AML-193 (cell line): Measurements from ENCODE around the gene TOR4A.
"Not testable (repeated sequence)": the region's sequence is repeated elsewhere in the genome, so short reads cannot be mapped to it uniquely, and the experiment has no call there.

ENCODE experiments used
- DNase-seq, 2 experiments: peaks; one replicate each; lab custom pipeline; 2025; lab: John Stamatoyannopoulos, UW

TOR4A gene

DNA sequence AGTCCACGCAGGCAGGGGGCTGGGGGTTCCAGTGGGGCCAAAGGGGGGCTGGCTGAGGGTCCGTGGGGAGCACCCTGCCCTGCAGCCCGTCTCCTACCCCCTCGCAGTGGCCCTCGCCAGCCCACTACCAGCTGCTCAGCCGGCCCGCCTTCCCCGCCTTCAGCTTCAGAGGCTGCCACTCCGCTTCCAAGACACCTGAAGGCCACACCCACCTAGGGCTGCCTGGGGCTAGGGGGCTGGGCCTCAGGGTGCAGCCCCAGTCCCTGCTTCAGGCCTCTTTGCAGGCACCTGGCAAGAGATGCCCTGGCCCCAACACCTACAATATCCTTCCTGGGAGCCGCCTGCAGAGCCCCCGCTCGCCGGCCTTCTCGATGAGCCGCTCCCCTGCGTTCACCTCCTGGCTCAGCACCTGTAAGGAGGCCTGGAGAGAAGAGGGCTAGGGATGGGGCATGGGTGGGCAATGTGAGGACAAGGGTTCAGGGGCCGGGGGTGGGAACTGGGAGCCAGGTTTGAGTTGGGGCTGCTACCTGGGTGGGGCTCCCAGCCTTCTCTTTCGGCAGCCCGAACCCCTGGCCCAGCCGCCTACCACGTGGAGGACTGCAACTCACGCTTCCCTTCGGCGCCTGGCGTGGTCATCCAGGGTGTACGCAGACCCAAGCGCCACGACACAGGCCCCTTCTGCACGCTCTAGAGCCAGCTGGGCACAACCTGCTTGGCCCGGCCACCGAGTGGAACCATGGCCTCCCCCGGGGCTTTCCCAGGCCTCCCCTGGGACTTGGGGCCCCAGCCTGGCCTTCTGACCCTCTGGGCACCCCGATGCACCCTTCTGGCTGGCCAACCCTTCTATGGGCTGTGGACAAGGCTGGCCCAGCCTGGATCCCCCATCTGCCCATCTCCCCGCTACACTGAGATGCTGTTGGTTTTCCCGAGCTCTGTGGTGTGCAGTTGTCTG is 24.7 kb upstream of the TOR4A start:
- no peak for DNase-seq

DNA sequence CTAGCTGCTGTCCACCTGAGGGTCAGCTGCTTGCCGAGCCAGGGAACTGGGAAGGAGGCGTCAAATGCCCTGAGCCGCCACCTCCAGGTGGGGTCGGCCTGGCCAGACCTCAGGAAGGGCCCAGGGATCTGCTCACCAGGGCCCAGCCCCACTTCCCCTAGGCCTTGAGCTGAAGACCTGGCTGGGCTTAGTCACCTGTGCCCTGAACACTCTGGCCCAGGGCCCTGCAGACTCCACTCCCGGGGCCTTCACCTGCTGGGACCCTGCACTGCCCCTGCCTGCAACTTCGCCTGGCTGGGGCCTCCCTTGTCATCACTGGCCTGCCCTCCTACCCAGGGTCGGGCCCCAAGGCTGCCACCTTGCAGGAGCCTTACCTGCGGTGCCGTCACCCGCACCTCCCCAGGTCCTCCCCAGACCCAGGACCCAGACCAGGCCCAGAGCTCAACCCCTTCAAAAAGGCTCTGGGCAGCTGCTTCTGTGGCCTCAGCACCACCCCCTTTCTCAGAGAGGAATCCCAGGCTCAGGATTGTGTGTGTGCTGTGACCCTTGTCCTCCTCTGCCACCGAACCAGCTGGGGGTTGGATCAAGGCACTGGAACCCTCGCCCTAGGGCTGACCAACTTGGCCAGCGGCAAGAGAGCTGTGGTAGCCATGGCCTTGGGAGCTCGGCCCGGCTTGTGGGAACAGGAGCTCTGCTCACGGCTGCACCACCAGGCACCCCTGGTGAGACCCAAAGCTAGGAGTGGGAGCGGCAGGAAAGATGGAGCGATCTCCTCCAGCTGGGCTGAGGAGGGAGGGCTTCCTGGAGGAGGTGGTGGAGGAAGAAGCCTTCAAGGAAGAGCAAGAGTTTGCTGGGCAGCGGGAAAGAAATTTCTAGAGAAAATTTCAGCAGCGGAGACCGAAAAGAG is 23.6 kb upstream of the TOR4A start:
- no peak for DNase-seq

DNA sequence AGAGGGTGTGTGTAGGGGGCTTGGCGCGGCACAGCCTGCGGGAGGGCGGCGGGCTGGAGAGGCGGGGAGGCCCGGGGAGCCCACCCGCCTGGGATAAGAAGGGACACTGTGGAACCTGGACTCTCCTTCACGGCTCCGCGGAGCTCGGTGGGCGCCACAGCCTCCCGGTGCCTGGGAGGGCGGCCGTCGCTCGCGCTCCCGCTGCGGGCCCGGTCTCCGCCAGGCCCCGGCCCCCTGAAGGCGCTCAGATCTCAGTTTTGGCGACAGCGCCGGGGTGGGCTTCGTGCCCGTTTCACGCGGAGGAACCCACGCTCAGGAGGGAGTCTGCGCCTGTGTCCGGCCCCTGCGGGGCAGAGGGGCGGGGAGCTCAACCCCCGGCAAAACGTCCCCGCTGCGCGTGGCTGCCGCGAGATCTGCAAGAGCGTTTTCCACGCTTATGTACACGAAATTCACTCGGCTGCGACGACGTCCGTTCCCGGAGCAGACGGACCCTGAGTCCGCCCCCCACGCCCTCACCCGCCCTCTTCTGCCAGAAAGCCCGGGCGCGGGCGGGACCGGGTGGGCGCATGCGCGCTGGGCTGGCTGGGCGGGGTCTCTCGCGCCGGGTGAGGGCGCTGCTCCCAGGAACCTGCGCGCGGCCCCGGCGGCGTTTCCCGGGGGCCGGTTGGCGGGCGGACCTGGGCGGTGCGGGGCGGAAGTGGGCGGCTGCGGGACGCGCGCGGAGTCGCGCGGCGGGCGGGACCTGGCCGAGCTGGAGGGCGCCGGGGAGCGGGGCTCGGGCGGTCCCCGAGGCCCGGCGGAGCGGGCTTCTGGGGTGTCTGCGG is 22.7 kb upstream of the TOR4A start, which contains the start of gene NELFB:
TSS of gene NELFB (plus strand) at position 704 of the 824 bp plus-strand sequence.
- DNase-seq: peak; percentile 54 to 68

DNA sequence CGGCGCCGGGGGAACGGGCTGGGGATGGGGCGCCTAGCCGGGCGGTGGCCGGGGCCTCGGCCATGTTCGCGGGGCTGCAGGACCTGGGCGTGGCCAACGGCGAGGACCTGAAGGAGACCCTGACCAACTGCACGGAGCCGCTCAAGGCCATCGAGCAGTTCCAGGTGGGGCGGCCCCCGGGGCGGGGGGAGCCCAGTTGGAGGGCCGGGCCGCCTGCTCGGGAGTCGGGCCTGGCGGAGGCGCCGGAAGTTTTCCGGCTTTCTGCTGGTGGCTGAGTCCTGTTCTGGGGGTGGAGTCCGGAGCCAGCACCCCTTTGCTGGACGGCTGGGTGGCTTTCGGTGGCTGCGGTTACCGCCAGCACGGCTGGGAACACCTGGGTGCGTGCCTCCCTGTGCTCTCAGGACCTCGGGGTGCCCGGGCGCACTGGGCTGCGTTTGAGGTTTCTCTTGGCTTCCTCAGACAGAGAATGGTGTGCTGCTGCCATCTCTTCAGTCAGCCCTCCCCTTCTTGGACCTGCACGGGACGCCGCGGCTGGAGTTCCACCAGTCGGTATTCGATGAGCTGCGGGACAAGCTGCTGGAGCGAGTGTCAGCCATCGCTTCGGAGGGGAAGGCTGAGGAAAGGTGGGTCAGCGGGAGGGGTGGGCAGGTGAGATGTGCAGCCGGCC is 21.9 kb upstream of the TOR4A start:
- DNase-seq: peak in 1 of 2 experiments; percentile 13

DNA sequence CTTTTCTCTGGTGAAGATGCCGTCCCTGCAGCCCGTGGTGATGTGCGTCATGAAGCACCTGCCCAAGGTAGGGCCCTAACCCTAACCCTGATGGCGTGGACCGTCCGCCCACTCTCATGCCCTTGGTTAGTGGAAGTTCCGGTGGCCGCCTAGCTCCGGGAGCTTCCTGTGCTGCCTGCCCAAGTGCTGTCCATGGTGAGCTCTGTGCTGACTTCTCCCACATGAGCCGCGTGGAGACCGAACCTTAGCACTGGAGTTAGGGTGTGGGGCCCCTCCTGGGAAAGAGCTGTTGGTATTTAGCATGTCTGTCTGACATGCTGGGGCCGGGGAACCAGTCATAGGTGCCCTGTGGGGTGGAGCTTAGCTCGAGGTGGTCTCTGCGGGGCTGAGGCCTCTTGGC is 21.2 kb upstream of the TOR4A start:
- DNase-seq: no peak

DNA sequence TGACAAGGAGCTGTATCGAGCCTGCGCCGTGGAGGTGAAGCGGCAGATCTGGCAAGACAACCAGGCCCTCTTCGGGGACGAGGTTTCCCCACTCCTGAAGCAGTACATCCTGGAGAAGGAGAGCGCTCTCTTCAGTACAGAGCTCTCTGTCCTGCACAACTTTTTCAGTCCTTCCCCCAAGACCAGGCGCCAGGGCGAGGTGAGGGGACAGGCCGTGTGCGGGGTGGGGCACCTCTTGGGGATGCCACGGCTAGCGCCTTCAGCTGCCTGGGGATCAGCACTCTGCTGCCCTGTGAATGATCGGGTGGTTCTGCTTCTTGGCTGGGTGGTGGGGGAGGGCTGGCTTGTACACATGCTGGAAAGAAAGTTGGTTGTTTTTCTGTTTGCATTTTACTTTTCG is 20.7 kb upstream of the TOR4A start:
- DNase-seq: no peak

DNA sequence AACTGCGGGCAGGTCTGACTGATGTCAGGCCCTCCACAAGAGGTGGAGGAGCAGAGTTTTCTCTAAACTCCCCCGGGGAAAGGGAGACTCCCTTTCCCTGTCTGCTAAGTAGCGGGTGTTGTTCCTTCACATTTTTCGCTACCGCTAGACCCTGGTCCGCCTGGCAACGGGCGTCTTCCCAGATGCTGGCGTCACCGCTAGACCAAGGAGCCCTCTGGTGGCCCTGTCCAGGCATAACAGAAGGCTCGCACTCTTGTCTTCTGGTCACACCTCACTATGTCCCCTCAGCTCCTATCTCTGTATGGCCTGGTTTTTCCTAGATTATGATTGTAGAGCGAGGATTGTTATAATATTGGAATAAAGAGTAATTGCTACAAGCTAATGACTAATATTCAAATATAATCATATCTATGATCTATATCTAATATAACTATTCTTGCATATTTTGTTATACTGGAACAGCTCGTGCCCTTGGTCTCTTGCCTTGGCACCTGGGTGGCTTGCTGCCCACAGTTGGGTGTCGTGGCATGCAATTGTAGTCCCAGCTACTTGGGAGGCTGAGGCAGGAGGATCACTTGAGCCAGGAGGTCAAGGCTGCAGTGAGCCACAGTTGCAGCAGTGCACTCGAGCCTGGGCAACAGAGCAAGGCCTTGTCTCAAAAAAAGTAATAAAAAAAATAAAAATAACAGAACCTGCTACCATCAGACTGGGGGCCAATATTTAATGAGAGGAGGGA is 15.2 kb upstream of the TOR4A start:
- not testable (repeated sequence) for DNase-seq

DNA sequence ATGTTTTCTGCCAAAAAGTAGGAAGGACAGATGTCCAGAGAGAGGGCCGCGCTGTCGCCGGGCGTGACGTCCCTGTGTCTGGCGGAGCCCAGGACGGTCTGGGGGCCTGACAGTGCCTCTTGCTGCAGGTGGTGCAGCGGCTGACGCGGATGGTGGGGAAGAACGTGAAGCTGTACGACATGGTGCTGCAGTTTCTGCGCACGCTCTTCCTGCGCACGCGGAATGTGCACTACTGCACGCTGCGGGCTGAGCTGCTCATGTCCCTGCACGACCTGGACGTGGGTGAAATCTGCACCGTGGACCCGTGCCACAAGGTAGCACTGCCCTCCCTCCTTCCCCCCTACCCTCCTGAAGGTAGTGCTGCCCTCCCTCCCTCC is 14.6 kb upstream of the TOR4A start:
- no peak for DNase-seq

DNA sequence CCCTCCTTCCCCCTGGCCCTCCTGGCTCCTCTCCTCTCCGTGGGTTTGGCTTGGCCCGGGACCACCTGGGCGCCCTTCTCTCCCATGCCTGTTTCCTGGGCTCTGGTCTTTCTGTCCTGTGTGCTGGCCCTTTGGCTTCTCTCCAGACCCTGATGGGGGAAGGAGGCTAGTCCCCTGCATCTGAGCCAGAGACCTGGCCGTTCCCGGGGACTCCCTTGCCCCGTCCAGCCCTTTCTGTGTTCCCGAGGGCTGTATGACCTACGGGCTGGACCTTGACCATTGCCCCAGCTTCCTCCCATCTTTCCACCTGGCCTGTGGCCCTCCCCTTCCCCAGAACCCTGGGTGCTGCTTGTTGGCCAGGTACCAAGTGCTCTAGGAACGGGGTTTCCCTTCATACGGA is 14.0 kb upstream of the TOR4A start:
- no peak for DNase-seq

DNA sequence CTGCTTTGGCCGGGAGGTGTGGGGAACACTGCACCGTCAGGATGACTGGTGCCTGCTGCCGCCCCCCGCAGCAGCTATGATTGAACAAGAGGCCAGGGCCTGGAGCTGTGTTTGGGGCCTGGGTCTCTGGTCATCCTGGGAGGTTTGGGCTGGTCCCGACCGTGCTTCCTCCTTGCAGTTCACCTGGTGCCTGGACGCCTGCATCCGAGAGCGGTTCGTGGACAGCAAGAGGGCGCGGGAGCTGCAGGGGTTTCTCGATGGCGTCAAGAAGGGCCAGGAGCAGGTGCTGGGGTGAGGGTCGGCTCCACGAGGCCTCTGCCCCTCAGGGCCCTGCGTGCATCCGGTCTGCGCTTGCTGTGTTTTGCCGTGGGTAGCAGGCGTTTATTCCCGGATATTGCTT is 13.5 kb upstream of the TOR4A start:
- no peak for DNase-seq

DNA sequence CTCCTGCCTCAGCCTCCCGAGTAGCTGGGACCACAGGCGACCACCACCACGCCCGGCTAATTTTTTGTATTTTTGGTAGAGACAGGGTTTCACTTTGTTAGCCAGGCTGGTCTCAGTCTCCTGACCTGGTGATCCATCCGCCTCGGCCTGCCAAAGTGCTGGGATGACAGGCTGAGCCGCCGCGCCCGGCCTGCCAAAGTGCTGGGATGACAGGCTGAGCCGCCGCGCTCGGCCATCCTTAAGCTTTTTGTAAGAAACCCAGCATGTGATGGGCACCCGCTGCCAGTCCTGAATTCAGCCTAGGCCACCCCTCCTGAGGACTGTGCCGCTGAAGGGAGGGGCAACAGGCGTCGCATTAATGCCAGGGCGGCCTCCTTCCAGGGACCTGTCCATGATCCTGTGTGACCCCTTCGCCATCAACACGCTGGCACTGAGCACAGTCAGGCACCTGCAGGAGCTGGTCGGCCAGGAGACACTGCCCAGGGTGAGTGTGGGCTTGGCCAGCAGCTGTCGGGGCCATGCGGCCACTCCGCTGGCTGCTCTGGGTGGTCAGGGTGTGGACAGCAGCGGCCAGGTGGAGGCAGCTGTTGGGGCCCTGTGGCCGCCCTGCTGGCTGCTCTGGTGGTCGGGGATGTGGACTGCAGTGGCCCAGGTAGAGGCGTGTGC is 11.9 kb upstream of the TOR4A start:
- DNase-seq: no peak

DNA sequence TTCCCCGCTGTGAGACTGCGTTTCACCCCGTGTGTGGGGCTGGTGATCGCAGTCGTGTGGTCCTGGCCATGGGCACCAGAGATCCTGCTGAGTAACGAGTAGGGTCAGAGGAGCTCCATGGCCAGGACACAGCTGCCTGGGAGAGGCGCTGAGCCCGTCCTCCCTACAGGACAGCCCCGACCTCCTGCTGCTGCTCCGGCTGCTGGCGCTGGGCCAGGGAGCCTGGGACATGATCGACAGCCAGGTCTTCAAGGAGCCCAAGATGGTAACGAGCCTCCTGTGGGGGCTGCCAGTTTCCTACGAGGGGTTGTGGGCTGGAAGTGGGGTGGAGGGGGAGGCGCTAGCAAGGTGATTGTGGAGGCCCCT is 11.4 kb upstream of the TOR4A start:
- DNase-seq: no peak

DNA sequence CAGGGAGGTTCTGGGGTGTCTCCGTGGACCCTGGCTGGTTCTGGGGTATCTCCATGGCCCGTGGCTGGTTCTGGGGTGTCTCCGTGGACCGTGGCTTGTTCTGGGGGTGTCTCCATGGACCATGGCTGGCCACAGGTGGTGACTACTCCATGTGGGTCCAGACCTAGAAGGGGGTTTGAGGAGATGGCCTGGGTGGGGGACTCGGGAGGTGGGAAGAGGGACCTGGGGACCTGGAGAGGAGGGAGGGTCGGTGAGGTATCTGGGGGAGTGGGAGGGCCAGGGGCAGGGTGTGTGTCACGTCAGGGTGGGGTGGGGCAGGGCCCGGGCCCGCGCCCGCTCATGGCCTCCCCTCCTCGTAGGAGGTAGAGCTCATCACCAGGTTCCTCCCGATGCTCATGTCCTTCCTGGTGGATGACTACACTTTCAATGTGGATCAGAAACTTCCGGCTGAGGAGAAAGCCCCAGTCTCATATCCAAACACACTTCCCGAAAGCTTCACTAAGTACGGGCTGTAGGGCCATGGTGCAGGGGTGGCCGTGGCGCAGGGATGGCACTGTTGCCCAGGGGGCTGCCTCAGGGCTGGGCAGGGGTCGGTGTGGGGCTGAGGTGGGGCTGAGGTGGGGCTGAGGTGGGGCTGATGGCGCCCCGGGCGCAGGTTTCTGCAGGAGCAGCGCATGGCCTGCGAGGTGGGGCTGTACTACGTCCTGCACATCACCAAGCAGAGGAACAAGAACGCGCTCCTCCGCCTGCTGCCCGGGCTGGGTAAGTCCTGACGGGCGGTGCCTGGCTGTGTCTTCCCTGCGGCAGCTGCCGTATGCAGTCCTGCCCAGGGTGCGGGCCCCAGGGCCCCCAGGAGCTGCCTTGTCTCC is 10.7 kb upstream of the TOR4A start:
- no peak for DNase-seq

DNA sequence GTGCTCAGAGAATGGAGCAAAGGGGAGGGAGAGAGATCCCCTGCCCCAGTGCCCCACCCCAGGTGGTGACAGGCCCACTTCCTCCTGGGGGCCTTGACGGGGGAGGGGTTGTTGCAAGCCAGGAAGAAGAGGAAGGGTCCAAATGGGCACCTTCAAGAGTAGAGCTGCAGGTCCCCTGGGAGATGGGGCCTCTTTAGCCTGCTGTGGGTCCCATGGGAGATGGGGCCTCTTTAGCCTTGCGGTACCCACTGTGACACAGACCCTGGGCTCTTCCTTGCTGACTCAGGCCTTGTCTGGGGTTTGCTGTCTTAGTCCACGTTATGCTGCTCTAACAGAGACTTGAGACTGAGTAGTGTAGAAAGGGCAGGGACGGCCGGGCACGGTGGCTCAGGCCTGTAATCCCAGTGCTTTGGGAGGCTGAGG is 9.6 kb upstream of the TOR4A start:
- DNase-seq: no peak

DNA sequence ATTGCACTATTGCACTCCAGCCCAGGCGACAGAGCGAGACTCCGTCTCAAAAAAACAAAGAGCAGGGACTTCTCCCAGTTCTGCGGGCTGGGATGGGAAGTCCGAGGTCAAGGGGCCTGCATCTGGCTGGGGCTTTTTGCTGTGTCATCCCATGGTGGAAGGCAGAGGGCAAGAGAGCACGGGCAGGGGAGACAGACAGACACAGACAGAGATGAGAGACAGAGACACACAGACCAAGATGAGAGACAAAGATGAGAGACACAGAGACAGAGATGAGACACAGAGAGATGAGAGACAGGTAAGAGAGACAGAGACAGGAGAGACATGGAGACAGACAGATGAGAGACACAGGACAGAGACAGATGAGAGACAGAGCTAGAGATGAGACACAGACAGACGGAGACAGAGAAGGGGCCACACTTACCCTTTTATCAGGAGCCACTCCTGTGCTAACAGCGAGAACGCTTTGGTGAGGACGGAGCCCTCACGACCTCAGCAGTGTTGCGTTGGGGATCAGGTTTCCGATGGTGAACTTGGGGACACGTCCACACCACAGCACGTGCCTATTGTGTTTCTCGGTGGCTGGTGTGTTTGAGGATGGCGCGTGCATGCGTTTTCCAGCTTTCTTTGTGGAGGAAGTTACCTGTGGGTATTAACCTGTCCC is 8.9 kb upstream of the TOR4A start:
- no peak for DNase-seq

DNA sequence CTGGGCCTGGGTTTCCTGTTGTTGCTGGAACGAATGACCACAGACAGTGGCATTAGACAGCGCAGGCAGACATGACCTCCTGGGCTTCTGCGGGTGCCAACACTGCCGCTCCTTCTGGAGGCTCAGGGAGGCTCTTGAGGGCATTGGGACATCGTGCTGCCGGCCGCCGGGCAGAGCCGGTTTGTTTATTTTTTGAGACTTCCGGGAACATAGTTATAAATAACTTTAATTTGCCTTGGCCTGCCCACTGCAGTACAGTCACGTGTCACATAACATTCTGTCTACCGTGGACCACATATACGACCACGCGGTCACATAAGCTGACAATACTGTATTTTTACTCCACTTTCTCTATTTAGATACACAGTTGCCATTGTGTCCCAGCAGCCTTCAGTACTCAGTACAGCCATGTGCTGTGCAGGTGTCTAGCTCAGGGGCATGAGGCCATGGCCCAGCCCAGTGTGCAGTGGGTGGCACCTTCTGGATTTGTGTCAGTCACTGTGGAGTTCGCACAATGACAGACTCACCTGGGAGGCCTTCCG is 8.2 kb upstream of the TOR4A start:
- DNase-seq: no peak

DNA sequence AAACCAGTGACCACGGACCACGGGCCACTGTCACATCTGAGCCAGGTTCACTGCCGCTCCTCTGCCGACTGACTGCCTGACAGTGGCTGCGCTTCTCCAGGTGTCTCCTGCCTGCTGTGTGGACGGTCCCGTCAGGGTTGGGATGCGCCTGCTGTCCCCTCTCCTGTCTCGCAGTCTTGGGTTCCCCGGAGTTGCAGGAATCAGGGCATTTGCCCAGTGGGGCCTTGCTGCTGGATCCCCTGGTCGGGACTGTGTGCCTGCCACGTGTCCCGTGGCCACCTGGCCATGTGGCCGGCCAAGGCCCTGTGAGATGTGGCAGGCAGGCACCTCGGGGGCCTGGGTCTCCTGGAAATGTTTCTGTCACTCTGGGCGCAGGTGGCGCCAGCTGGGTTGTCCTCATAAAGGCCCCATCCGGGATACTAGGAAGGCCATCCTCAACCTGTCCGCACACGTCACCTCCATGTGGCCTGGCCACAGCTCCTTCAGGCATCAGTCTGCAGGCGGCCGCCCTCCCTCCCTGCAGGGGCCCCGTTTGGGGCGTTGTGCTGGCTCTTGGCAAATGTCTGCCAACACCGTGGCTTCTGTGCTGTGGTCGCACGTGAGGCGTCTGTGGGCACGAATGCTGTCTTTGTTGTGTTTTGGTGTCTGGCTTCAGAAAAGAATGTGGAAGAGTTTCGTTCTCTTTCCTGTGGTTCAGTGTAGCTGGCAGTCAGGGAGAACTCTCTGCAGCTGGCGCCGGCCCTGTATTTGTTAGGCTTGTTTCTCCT is 6.4 kb upstream of the TOR4A start:
- DNase-seq: no peak

DNA sequence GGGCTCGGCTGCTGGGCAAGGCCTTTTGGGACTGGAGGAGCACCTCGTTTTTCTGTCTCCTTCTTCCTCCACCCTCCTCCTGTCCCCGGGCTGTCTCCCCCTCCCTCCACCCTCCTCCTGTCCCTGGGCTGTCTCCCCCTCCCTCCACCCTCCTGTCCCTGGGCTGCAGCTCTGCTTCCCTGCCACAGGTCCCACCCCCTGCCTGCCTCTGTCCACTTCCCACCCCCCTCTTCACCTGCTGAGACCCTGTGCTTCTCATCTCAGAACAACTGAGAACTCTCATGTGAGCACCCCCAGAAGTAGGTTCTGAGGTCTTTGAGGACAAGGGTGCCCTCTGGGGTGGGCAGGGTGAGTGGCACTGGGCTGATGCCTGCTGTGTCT is 5.8 kb upstream of the TOR4A start:
- no peak for DNase-seq
